22Rv1 (cell line): ENCODE results near the gene CTDSPL.

Experiments
- H3K27ac ChIP-seq: fragments of 450-650 bp; 2 replicates; pipeline ENCODE4 v1.5.1; 2017
- ZFX ChIP-seq: fragments of 450-650 bp; IDR thresholded peaks from 2 replicates; pipeline ENCODE4 v1.6.1; 2017; ENCODE audit warnings: antibody characterized with exemption, borderline replicate concordance
- TF ChIP-seq, protein P1 (sequence below): fragments of 450-650 bp; IDR thresholded peaks from 2 replicates; pipeline ENCODE4 v1.5.1; 2017; ENCODE audit warnings: mild to moderate bottlenecking

CTDSPL gene

DNA sequence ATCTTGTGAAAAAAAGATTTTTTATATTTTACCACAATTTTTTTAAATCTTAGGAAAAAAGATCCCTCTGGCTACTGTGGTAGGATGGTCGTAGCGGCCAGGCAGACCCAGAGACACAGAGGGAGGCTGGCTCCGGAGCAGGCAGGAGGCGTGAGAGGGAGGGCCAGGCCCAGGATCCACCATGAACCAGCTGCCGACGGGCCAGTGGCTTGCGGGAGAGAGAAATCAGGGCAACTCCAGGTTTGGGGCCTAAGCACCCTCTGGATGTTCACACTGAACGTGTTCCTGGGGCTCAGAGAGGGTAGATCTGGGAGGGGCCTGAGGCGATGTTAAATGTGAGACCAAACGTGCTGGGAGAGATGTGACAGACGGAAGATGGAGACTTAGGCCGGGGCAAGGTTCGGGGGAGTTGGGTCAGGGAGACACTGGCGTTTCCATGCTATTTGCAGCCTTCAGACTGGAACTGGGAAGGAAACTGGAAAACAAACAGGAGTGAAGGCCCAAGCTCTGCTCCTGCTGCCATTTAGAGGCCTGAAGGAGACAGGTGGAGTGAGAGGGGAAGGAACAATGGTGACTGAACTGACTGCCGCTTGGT, 127.3 kb downstream of the CTDSPL start:
- no peak overlapping the region for H3K27ac ChIP-seq
- TF ChIP-seq ZFX = no peak
- TF ChIP-seq, protein P1, sequence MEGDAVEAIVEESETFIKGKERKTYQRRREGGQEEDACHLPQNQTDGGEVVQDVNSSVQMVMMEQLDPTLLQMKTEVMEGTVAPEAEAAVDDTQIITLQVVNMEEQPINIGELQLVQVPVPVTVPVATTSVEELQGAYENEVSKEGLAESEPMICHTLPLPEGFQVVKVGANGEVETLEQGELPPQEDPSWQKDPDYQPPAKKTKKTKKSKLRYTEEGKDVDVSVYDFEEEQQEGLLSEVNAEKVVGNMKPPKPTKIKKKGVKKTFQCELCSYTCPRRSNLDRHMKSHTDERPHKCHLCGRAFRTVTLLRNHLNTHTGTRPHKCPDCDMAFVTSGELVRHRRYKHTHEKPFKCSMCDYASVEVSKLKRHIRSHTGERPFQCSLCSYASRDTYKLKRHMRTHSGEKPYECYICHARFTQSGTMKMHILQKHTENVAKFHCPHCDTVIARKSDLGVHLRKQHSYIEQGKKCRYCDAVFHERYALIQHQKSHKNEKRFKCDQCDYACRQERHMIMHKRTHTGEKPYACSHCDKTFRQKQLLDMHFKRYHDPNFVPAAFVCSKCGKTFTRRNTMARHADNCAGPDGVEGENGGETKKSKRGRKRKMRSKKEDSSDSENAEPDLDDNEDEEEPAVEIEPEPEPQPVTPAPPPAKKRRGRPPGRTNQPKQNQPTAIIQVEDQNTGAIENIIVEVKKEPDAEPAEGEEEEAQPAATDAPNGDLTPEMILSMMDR = no peak

DNA sequence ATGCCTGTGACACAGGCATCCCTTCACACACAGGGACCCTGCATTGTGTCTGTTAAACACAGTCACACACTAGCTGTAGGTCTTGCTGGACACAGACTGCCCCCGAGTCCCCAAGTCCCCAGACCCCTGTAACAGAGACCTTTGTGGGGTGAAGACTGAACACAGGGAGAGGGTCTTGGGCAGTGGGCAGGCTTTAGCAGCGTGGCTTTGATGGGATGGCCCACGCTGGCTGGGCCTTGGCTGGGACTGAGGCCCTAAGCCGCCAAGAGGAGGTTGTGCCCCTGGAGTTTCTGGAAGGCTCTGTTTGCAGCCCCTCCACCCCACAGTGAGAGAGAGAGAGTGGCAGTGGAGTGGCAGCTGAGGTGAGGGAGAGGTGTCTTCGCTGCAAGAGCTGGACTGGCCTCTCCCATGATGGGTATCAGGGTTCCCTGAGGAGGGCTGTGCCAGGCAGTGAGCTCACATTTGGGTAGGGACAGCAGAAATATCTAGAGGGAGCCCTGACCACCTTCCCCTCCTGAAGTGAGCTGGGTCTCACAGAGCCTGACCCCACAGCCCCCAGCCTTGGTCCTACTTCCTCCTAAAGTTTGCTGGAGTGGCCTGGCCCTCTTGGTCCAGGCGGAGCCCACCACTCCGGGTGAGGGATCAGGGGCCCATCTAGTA, 128.3 kb downstream of the CTDSPL start:
- no peak overlapping the region for H3K27ac ChIP-seq
- no peak for TF ChIP-seq ZFX
- TF ChIP-seq, protein P1 = no peak

DNA sequence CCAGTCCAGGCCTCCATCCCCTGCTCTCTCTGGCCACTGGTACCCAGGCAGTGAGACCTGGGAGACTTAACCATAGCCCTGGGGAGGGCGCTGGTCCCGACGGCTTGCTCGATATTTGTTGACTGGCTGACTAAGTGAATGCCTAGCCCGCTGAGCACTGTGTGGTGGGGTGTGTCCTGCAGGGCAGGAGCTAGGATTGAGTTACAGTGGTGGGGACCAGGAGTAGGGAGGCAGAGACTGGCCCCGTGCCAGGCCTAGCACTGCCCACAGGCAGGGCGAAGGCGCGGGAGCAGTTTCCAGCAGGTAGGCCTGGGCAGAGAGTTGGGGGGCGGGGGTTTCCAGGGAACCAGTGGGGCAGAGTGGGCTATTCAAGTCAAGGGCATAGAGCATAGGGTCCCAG, 128.8 kb downstream of the CTDSPL start, which contains the start of gene VILL:
TSS of gene VILL (plus strand) at position 260 of the 400 bp plus-strand sequence. CDS start 2,887 bp downstream, outside the sequence.
- H3K27ac ChIP-seq = no peak within 1 kb of the TSS
- TF ChIP-seq ZFX = no peak
- TF ChIP-seq, protein P1 = no peak

- no peak for TF ChIP-seq ZFX
- no peak overlapping the region for H3K27ac ChIP-seq
Measured at GRCh38 chr3:37991109-37991508, 129.4 kb downstream of the CTDSPL start.

- no peak overlapping the region for H3K27ac ChIP-seq
- no peak for TF ChIP-seq ZFX
- TF ChIP-seq, protein P1 = no peak
Measured at GRCh38 chr3:37991823-37992222, 130.1 kb downstream of the CTDSPL start.

DNA sequence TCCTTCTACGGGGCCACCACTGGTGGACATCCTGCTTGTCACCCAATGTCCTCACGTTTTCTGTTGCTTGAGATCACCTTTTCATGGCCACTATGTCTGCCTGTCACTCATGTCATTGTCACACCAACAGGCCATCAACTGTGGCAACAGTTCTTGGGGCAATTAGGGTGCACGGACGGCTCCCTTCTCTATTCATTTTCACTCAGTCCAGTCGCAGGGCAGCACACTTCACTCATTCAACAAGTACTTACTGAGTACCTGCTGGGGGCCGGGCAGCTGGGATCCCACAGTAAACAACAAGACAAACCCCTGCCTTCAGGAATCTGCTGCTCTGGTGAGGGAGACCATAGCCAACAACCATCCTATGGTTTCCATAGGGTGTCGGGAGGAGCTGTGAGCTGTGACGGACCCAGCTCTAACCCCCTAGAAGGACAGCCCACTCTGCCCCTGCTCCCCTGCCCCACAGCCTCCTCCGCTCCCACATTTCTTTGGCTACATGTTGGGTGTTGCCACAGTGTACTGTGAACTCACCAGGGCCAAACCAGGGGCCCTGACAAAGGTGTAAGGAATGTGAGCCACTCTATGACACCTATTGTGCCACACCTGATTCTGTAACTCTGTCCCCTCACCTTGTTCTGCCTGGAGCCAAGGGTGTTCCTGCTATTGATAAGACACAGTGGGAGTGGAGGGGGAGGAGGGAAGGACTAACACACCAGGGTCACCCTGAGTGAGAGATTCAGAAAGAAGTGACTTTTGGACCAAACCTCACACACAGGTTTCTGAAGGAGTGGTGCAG, 130.8 kb downstream of the CTDSPL start:
- TF ChIP-seq, protein P1 = no peak
- no peak for TF ChIP-seq ZFX

DNA sequence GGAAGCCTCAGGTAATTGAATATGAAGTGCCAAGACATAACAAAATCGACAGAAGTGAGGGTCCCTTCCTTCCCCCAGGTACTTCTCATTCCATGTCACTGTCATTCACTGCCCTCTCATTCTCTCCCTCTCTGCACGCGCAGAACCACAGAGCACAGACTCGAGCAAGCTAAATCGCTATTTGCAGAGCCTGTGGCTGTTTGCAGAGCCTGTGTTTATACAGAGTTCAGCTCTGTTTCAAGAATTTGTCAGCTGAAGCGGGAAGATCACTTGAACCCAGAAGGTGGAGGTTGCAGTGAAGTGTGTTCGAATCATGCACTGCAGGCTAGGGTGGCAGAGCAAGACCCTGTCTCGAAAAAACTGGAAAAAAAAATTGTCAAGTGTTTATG, 131.4 kb downstream of the CTDSPL start:
- H3K27ac ChIP-seq = no peak overlapping the region

More for the DNA sequence above, 130.8 kb downstream of the CTDSPL start:
- H3K27ac ChIP-seq = no peak overlapping the region

More for the DNA sequence above, 131.4 kb downstream of the CTDSPL start:
- TF ChIP-seq, protein P1 = no peak
- no peak for TF ChIP-seq ZFX
